Measurements from ENCODE around the gene PNN.

- TF ChIP-seq EZH2 (IDR thresholded peaks at IDR 0.05; ENCODE audit: insufficient read depth, poor library complexity, severe bottlenecking): no peak
- TF ChIP-seq EZH2phosphoT487 (IDR thresholded peaks at IDR 0.05; ENCODE audit: insufficient read depth, low read depth): no peak
These were observed 600 bp downstream of the PNN start for GRCh38 chr14:39175445-39176262.

Data from GM23248 (cell line).